ENCODE results near the gene USP27X. TPM values are rescaled to one million over a fixed set of nuclear protein-coding genes. Genes with fewer than 3 reads are reported as not detected.
A peak's percentile ranks its signal among the peaks of the same experiment; 100 is the strongest.

The USP27X gene
- 1.2 and 1.9 TPM in 2 replicates for total RNA-seq

DNA sequence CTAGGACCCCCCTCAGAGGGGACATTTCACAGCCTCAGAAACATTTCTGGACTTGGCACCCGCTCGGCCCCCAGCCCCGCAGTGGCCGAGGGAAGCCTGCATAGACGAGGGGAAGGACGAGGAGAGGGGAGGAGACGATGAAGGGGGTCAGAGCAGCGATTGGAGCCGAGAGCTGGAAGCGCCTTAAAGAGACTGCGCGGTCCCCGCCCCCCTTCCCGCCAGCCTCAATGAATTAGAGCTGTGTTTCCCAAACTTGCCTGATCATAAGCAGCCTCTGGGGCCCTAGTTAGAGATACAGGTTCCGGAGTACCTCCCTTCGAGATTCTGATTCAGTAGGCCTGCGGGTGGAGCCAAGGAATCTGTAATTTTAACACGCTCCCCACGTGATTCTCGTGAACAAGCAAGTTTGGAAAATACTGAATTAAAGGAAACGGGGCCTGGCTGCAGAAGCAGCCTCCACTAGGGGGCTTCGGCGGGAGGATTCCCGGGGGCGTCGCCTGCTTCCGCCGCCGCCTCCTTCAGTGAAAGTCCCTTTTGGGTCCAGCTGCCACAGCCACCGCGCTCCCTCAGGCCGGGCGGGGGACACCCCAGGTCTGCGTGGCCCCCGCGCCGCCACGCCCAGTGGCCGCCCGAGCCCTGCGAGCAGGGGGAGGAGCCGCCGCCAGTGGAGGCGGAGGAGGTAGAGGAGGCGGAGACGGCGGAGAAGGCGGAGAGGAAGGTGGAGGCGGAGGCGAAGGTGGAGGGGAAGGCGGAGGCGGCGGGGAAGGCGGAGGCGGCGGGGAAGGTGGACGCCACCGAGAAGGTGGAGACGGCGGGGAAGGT is at the start of gene USP27X:
USP27X (plus strand) TSS at position 651 of the 822 bp plus-strand sequence. CDS start 824 bp downstream, outside the sequence.
- DNase-seq (ENCODE audit: low spot score): peak; percentile 75
- Mint-ChIP-seq H3K27ac (peak within 1 kb of the TSS; percentile 71), H3K4me3 (peak within 1 kb of the TSS; percentile 80), H3K9me3 (no peaks in the 10 kb centered on the region), H3K36me3 (ENCODE audit: low read depth) (no peaks in the 10 kb centered on the region), H3K4me1 (ENCODE audit: low read depth) (peaks cover 17% of the 10 kb centered on the region), H3K27me3 (ENCODE audit: insufficient read depth) (peaks cover 1% of the 10 kb centered on the region)
- intact Hi-C loops (cut with micrococcal nuclease): loop anchor here (2.0 to 5.0 kb wide), 2 partner anchors 44 to 587 kb away; partner anchors contain the start of gene CLCN5

DNA sequence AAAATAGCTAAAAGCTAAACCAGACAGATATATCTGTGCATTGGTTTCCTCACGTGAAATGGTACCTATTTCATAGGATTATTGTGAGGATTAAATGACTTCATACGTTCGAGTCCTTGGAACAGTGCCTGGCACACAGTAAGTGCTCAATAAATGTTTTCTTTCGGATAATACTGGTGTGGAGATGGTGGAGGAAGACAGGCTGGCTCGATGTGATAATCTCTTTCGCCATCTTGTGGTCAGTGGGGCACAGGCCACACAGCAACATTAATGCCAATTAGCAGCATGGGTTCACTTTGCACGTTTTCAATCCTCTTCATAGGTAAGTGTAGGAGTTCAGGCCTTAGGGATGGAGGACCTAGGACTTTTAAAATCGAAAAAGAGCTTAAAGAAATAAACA is 40.9 kb upstream of the USP27X start:
- DNase-seq (ENCODE audit: low spot score): no peak
- intact Hi-C loops (cut with micrococcal nuclease): no loop called here
- no peak overlapping the region for H3K4me3 Mint-ChIP-seq
- no peaks in the 10 kb centered on the region for H3K4me1 Mint-ChIP-seq (ENCODE audit: low read depth)
- H3K27me3 Mint-ChIP-seq (ENCODE audit: insufficient read depth): peaks cover 4% of the 10 kb centered on the region
- no peaks in the 10 kb centered on the region for H3K36me3 Mint-ChIP-seq (ENCODE audit: low read depth)
- no peak overlapping the region for H3K27ac Mint-ChIP-seq
- no peaks in the 10 kb centered on the region for H3K9me3 Mint-ChIP-seq

DNA sequence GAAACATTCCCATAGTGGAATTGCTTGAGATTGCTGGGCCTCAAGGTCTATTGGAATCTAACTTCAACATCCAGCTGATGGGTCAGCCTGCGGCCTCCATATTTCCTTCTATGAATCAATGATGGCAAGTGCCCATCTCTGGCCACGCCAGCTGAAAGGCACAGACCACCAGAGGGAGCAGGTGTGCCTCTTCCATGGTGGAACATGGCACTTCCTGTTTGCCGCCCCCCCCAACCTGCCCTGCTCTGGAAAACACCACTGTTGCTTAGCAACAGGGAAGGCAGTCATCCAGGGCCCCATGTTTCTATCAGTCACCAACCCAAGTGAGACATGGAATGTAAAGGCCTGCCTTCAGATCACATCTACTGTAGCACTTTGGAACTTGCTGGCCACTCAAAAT is 38.6 kb upstream of the USP27X start:
- H3K27ac Mint-ChIP-seq: no peak overlapping the region
- no peak overlapping the region for H3K4me3 Mint-ChIP-seq
- H3K9me3 Mint-ChIP-seq: no peaks in the 10 kb centered on the region
- DNase-seq (ENCODE audit: low spot score): peak; percentile 1
- H3K4me1 Mint-ChIP-seq (ENCODE audit: low read depth): no peaks in the 10 kb centered on the region
- no peaks in the 10 kb centered on the region for H3K36me3 Mint-ChIP-seq (ENCODE audit: low read depth)
- intact Hi-C loops (cut with micrococcal nuclease): no loop called here
- H3K27me3 Mint-ChIP-seq (ENCODE audit: insufficient read depth): peaks cover 2% of the 10 kb centered on the region

DNA sequence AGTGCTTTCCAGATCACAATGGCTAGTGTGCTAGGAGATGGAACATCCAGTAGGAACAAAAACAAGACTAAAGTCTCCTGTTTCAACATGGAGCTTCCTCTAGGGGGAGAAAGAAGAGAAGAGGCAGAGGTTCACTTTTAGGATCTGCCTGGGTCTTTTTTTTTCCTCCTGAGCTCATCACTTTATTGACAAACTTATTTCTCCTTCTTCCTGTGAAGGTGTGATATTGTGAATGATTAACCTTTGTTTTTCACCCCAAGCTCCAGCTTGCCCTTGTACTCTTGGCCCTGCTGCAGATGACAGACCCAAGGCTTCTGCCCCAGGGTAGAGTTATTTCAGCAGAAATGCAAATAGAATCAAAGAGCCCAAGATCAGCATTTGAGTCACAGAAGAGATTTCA is 36.7 kb upstream of the USP27X start:
- no peak for DNase-seq (ENCODE audit: low spot score)
- Mint-ChIP-seq H3K4me1 (ENCODE audit: low read depth) (no peaks in the 10 kb centered on the region), H3K9me3 (no peaks in the 10 kb centered on the region), H3K27ac (no peak overlapping the region), H3K27me3 (ENCODE audit: insufficient read depth) (no peaks in the 10 kb centered on the region), H3K4me3 (no peak overlapping the region), H3K36me3 (ENCODE audit: low read depth) (no peaks in the 10 kb centered on the region)
- intact Hi-C loops (cut with micrococcal nuclease): no loop called here

DNA sequence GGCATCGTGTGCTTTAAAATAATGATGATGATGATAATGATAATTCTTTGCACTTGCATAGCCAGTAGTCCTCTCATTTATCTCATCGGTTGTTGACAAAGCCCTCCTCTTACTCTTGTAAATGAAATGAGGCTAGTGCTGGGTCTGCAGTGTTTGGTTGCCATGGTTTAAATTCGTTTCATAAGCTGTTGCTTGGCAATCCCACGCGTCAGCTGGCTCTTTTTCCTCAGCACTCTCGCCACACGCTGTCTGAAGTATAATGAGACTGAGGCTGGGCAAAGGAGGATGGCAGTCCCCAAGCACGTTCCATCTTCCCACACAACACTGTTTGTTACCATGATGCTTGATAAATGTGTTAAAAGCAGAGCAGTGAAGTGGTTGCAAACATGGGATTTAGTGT is 34.7 kb upstream of the USP27X start:
- DNase-seq (ENCODE audit: low spot score): no peak
- intact Hi-C loops (cut with micrococcal nuclease): no loop called here
- H3K27me3 Mint-ChIP-seq (ENCODE audit: insufficient read depth): no peaks in the 10 kb centered on the region
- H3K27ac Mint-ChIP-seq: no peak overlapping the region
- no peaks in the 10 kb centered on the region for H3K9me3 Mint-ChIP-seq
- H3K4me1 Mint-ChIP-seq (ENCODE audit: low read depth): no peaks in the 10 kb centered on the region
- no peaks in the 10 kb centered on the region for H3K36me3 Mint-ChIP-seq (ENCODE audit: low read depth)
- H3K4me3 Mint-ChIP-seq: no peak overlapping the region

DNA sequence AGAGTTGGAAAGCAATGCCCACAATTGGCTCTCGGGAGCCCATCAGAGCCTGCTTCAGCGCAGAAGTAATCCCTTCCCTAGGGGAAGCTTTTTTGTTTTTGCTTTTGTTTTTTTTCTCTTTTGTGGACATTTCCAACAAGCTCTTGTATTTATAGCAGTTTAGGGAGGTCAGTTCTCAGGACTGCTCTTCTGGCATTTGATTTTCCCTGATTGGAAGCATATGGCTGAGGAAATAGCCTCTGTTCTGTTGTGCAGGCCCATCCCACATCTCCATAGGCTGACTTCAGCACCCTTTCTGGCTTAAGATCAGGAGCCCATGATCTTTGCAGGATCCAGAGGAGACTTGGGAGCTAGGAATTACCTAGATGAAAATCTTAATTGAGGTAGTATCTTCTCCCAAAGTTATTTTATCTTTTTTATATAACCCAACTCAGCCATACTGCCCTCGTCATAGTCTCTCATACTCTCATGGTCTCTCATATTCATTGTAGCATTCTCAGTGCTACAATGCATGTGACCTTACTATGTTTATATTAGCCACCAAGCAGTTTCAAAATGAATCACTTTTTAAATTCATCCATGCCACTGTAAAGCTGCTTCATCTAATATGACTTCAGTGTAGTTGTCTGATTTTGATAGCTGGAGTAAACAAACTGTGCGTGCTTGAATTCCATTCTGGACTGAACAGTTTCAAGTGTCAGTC is 33.4 kb upstream of the USP27X start:
- intact Hi-C loops (cut with micrococcal nuclease): no loop called here
- Mint-ChIP-seq H3K27me3 (ENCODE audit: insufficient read depth) (no peaks in the 10 kb centered on the region), H3K4me3 (no peak overlapping the region), H3K4me1 (ENCODE audit: low read depth) (no peaks in the 10 kb centered on the region), H3K9me3 (no peaks in the 10 kb centered on the region), H3K36me3 (ENCODE audit: low read depth) (no peaks in the 10 kb centered on the region), H3K27ac (no peak overlapping the region)
- no peak for DNase-seq (ENCODE audit: low spot score)

DNA sequence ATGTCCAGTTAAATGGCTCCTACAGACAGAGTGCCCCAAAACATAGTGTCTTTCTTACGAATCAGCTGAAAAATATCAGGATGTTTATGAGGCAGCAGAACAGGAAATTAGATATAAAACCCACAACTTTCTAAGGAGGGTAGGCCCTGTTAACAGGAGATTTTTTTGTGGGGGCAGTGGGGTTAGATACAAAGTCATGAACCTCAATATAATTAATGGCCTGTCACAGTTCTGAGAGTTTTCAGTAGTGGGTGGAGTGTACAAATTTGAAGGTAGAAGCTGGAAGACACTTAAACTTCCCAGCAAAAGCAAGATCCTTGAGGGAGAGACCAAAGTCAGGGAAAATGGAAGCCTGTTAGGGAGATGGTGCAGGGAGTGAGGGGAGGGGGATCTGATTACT is 32.8 kb upstream of the USP27X start:
- no peaks in the 10 kb centered on the region for H3K36me3 Mint-ChIP-seq (ENCODE audit: low read depth)
- no peak overlapping the region for H3K4me3 Mint-ChIP-seq
- H3K9me3 Mint-ChIP-seq: no peaks in the 10 kb centered on the region
- H3K27ac Mint-ChIP-seq: no peak overlapping the region
- H3K4me1 Mint-ChIP-seq (ENCODE audit: low read depth): no peaks in the 10 kb centered on the region
- H3K27me3 Mint-ChIP-seq (ENCODE audit: insufficient read depth): no peaks in the 10 kb centered on the region
- intact Hi-C loops (cut with micrococcal nuclease): no loop called here
- DNase-seq (ENCODE audit: low spot score): no peak

GRCh38 chrX:49848275-49848674 is 31.0 kb upstream of the USP27X start:
- intact Hi-C loops (cut with micrococcal nuclease): no loop called here
- no peaks in the 10 kb centered on the region for H3K36me3 Mint-ChIP-seq (ENCODE audit: low read depth)
- H3K4me1 Mint-ChIP-seq (ENCODE audit: low read depth): no peaks in the 10 kb centered on the region
- no peaks in the 10 kb centered on the region for H3K9me3 Mint-ChIP-seq
- no peak overlapping the region for H3K27ac Mint-ChIP-seq
- H3K27me3 Mint-ChIP-seq (ENCODE audit: insufficient read depth): no peaks in the 10 kb centered on the region
- H3K4me3 Mint-ChIP-seq: no peak overlapping the region
- no peak for DNase-seq (ENCODE audit: low spot score)

- Mint-ChIP-seq H3K27me3 (ENCODE audit: insufficient read depth) (no peaks in the 10 kb centered on the region), H3K4me3 (no peak overlapping the region), H3K27ac (no peak overlapping the region), H3K4me1 (ENCODE audit: low read depth) (no peaks in the 10 kb centered on the region), H3K36me3 (ENCODE audit: low read depth) (no peaks in the 10 kb centered on the region), H3K9me3 (no peaks in the 10 kb centered on the region)
- no peak for DNase-seq (ENCODE audit: low spot score)
- intact Hi-C loops (cut with micrococcal nuclease): no loop called here
Observed at GRCh38 chrX:49850028-49850427, 29.3 kb upstream of the USP27X start.

GRCh38 chrX:49853661-49854060 is 25.6 kb upstream of the USP27X start:
- intact Hi-C loops (cut with micrococcal nuclease): no loop called here
- Mint-ChIP-seq H3K36me3 (ENCODE audit: low read depth) (no peaks in the 10 kb centered on the region), H3K4me1 (ENCODE audit: low read depth) (no peaks in the 10 kb centered on the region), H3K9me3 (no peaks in the 10 kb centered on the region), H3K4me3 (no peak overlapping the region), H3K27me3 (ENCODE audit: insufficient read depth) (no peaks in the 10 kb centered on the region), H3K27ac (no peak overlapping the region)
- DNase-seq (ENCODE audit: low spot score): no peak

- H3K27ac Mint-ChIP-seq: no peak overlapping the region
- no peaks in the 10 kb centered on the region for H3K36me3 Mint-ChIP-seq (ENCODE audit: low read depth)
- H3K4me1 Mint-ChIP-seq (ENCODE audit: low read depth): no peaks in the 10 kb centered on the region
- H3K27me3 Mint-ChIP-seq (ENCODE audit: insufficient read depth): peaks cover 2% of the 10 kb centered on the region
- no peaks in the 10 kb centered on the region for H3K9me3 Mint-ChIP-seq
- H3K4me3 Mint-ChIP-seq: no peak overlapping the region
- intact Hi-C loops (cut with micrococcal nuclease): no loop called here
- no peak for DNase-seq (ENCODE audit: low spot score)
Observed at GRCh38 chrX:49856819-49857218, 22.5 kb upstream of the USP27X start.

DNA sequence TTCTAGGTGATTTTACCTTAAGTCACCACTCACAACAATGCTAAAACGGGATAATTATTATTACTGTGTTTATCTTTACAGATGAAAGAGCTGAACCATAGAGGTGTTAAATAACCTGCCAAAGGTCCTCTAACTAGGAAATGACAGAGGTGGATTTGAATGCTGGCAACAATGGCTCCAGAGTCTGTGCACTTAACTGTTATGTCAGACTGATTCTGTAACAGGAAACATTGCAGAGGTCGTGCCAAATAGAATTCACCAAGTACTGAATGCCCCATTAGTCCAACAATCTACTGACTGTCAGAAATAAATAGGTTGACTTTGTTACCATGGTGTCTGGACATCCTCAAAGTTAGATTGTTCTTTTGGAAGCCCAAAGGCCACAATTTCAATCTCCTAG is 20.9 kb upstream of the USP27X start:
- no peaks in the 10 kb centered on the region for H3K9me3 Mint-ChIP-seq
- no peak overlapping the region for H3K4me3 Mint-ChIP-seq
- intact Hi-C loops (cut with micrococcal nuclease): no loop called here
- peaks cover 4% of the 10 kb centered on the region for H3K27me3 Mint-ChIP-seq (ENCODE audit: insufficient read depth)
- H3K36me3 Mint-ChIP-seq (ENCODE audit: low read depth): no peaks in the 10 kb centered on the region
- H3K27ac Mint-ChIP-seq: no peak overlapping the region
- no peak for DNase-seq (ENCODE audit: low spot score)
- no peaks in the 10 kb centered on the region for H3K4me1 Mint-ChIP-seq (ENCODE audit: low read depth)

DNA sequence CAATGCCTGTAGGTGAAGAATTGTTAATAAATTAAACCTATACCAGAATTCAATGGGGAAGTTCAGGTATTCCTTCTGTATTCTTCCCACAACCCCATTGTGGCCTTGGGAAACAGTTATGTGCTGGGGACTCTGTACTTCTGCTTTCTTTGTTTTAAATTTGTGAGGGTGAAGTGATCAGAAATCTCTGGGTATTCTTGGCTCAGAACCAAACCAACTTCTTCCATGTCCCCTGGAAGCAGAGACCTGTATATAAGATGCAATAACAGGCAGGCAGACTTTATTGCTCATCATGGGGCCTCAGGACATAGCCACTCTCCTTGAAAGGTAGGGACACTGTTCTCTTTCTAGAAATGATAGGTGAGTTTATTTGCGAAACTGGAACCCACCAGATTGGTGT is 19.8 kb upstream of the USP27X start:
- intact Hi-C loops (cut with micrococcal nuclease): no loop called here
- H3K4me1 Mint-ChIP-seq (ENCODE audit: low read depth): no peaks in the 10 kb centered on the region
- no peaks in the 10 kb centered on the region for H3K36me3 Mint-ChIP-seq (ENCODE audit: low read depth)
- peaks cover 4% of the 10 kb centered on the region for H3K27me3 Mint-ChIP-seq (ENCODE audit: insufficient read depth)
- H3K27ac Mint-ChIP-seq: no peak overlapping the region
- H3K9me3 Mint-ChIP-seq: no peaks in the 10 kb centered on the region
- H3K4me3 Mint-ChIP-seq: no peak overlapping the region
- no peak for DNase-seq (ENCODE audit: low spot score)

All from activated T-helper 1 cell treated with anti-CD3 and anti-CD28 coated beads, Interleukin-12 subunit alpha, Interleukin-12 subunit beta, Interleukin-2, Interleukin-4 antibody, amounts not matched to agents 30 ng/mL and 10 ng/mL and 1 ng/mL, durations not matched to agents 14 hours and 24 hours and 36 hours (primary cell).